AG10803 (cell line): ENCODE results near the gene GTPBP3.

Experiments
- DNase-seq: peaks from one replicate; pipeline ENCODE4 v3.0.0; 2010; ENCODE audit warnings: low read depth
- H3K4me3 ChIP-seq: 2 replicates; pipeline ENCODE4 v1.5.1; 2011; ENCODE audit warnings: mild to moderate bottlenecking, low read length, control low read depth
- CTCF ChIP-seq: conservative IDR thresholded peaks from 2 replicates; pipeline ENCODE4 v1.5.1; 2011; ENCODE audit warnings: mild to moderate bottlenecking, low read length, control low read depth, inconsistent platforms

GTPBP3 gene

GRCh38 chr19:17334414-17335409 is 2.6 kb upstream of the GTPBP3 start, which contains the start of gene ANO8:
ANO8 (minus strand) TSS chr19:17334855; CDS start chr19:17334670, 185 bp downstream.
- no peak for TF ChIP-seq CTCF
- peak within 1 kb of the TSS; percentile 67 for H3K4me3 ChIP-seq
- DNase-seq = peak; percentile 100

GRCh38 chr19:17335575-17335974 is 1.8 kb upstream of the GTPBP3 start:
- TF ChIP-seq CTCF = no peak
- no peak for DNase-seq
- H3K4me3 ChIP-seq = no peak overlapping the region; the same call in 1 of the 2 replicates

GRCh38 chr19:17337675-17338432 is 501 bp downstream of the GTPBP3 start:
- DNase-seq = no peak
- peak overlapping the region; percentile 94 for H3K4me3 ChIP-seq

GRCh38 chr19:17338433-17339078 is 1.2 kb downstream of the GTPBP3 start:
- DNase-seq = no peak
- TF ChIP-seq CTCF = no peak
- H3K4me3 ChIP-seq = peak overlapping the region; percentile 94

More at GRCh38 chr19:17337675-17338432, 501 bp downstream of the GTPBP3 start:
- no peak for TF ChIP-seq CTCF

- TF ChIP-seq CTCF = no peak
- H3K4me3 ChIP-seq = no peak overlapping the region
- DNase-seq = no peak
Measured at GRCh38 chr19:17339088-17339741, 1.9 kb downstream of the GTPBP3 start.

GRCh38 chr19:17340302-17340870 is 3.0 kb downstream of the GTPBP3 start:
- no peak for DNase-seq
- H3K4me3 ChIP-seq = no peak overlapping the region
- no peak for TF ChIP-seq CTCF
